Stimulated activated CD8-positive, alpha-beta memory T cell treated with anti-CD3 and anti-CD28 coated beads, Interleukin-15, amount 100 ng/mL, for 1 hour (primary cell): Measurements from ENCODE around the gene NRXN3.

Experiments
- DNase-seq: peaks from one replicate; pipeline ENCODE4 v3.0.0-alpha.2; 2020; ENCODE audit warnings: low read depth

Gene NRXN3

DNA sequence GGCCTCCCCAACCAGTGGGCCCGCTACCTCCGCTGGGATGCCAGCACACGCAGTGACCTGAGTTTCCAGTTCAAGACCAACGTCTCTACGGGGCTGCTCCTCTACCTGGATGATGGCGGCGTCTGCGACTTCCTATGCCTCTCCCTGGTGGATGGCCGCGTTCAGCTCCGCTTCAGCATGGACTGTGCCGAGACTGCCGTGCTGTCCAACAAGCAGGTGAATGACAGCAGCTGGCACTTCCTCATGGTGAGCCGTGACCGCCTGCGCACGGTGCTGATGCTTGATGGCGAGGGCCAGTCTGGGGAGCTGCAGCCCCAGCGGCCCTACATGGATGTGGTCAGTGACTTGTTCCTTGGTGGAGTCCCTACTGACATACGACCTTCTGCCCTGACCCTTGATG lies 73.0 kb downstream of the NRXN3 start:
- no peak for DNase-seq

DNA sequence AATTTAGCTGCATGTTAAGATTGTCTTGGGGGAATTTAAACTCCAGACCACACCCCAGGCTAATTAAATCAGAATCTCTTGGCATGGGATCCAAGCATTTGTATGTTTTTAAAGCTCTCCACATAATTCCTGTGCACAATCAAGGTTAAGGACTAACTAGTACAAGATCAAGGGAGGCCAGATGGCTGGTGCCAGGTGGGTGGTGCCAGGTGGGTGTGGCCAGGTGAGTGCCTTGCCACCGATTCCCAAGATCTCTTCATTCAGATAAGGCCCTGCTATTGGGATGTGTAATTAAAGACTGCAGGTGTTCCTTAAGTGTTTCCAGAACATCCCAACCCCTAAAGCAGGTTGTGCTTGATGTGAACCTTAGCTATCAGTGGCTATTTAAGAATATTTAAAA lies 75.1 kb downstream of the NRXN3 start:
- no peak for DNase-seq

DNA sequence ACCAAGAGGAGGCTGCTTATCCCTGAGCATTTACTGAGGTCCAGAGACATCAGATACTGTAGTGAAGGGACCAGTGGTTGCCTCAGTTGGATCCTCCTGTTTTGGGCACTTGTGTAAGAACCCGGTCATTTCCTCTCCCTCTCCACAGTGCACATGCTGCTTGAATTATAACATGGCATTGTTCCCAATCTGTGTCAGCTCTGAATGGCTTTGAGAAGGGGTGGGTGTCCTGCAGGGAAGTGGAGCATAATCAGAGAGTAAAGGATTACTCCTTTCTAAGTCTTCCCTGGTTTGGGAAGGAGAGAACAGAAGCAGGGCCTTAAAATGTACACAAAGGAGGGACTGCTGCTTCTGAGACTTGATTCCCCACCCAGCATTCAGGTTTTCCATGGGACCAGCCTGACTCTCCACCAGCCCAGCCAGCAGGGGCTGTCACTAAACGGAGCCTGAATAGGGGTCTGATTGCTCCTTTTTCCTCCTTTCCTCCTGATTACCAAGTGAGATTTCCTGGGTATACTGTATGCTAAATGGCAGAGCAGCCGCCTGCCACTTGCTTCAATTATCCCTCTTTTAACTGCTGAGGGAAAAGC lies 78.4 kb downstream of the NRXN3 start:
- no peak for DNase-seq

DNA sequence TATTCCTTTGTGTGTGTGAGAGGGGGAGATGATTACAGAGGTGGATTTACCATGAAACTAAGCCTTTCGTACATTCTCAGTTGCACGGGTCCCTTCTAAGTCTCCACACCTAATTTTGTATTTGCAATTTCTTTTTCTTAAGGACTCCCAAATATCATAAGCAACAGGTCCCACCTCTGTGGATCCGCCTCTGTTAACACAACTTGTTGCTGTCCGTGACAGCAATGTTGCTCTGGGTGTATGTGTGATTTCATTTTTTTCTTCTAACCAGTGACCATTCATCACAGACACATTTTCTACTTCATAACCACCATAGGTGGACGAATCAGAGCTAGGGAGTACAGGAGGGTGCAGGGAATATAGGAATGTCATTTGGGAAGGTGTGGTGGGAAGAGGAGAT lies 81.1 kb downstream of the NRXN3 start:
- DNase-seq, result no peak

DNA sequence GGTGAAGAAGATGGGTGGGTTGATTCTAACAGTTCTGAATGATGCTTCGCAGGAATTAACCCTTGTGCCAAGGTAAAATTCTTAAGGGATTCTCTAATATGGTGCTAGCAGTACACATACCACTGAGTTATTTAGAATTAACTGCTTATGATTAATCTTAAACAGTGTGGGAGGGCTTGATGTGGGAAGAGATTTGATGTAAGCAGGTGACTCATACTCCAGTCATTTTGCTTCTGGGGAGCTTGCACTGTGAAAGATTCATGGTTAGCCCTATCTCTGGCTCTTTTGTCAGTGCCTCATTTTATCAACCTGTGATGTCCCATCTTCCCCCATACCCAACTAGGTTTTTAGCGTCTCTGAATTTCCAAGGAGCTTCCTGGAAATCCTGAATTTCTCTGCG lies 83.8 kb downstream of the NRXN3 start:
- DNase-seq, result no peak

DNA sequence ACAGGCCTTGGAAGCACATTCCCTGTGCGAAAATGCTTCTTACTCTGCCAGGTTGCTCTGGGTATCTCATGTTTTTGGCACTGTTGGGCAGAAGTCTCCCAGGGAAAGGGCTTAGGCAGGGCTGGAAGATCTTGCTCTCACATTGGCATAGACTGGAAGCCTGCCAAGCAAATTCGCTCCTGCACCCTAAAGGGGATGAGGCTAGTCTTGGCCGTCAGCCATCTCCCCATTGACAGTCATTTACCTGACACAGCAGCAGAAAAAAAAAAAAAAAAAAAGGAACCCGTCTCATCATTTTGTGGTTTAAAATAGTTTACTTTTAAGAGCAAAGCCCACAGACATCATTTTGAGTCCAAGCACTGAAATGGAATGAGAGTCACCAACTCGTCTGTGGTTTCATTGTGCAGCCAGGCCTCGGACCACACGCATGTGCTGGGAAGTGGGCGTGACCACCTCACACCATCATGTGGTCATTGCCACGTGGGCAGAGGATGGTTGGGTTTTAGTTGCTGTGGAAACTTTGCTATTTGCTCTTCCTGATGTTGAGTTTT lies 84.8 kb downstream of the NRXN3 start:
- DNase-seq, result no peak

DNA sequence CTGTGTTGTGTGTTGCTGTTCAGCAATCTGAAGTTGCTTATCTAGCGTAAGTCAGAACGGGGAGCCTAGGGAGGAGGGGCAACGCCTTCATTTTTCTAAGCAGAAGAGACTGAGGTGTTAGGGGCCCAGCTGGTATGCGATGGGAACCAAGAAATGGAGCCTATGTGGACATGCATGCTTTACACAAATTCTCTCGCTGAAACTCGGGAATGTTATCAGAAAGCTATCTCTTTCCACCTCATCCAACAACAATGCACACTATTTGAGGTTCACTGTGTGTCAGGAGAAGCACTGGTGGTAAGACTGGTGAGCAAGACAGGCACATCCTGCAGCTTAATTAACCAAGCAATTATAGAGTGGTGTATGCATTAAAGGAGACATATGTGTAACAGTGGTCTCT lies 89.7 kb downstream of the NRXN3 start:
- DNase-seq, result no peak

DNA sequence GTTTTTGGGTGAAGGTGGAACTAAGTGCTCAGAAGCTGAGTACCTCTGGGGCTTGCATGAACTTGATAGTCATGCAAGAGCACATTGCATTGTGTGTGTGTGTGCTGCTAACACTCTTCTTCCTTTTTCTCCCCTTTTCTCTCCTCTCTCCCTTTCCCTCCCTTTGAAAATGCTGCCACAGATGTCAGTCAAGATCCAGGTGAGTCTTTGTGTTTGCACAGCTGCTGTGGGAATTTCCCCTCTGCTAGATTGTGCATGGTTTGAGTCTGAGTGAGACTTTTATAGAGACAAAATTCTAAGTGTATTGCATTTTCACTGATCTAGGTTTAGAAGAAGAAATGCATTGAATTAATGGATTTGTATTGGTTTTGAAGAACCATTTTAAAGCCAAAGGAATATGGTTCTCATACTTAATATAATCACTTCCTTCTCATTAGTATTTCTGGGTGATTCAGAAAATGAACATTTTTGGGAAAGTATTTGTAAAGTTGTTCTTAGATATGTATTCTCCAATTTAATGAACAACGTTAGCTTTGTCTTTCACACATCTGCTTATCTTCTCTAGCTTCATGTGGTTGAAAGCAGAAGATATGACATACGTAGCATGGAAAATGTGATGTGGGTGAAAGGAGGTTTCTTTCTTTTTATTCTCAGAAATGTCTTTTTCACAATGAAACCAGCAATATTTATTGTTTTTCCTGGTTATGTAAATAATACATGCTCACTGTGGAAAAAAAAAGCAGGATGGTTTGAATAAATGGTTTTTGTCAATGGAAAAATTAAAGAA lies 108.5 kb downstream of the NRXN3 start:
- no peak for DNase-seq

DNA sequence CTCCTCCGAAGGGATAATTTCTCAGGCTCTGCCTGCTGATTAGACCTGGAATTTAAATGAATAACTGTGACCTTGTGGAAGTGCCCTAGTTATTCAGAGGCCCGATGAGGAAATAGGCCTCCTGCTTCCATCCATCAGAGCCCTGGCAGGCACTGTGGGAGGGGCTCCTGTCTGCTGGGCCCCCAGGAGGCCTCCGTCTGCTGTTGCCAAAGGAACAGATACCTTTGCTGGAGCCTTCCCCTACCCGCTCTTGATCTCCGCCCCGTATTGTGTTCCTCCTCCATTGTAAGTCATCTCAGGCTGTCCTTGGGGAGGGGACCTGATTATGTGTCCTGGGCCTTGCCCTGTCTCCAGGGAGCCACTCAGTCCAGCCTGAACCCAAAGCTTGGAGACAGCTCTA lies 112.3 kb downstream of the NRXN3 start:
- DNase-seq, result no peak

DNA sequence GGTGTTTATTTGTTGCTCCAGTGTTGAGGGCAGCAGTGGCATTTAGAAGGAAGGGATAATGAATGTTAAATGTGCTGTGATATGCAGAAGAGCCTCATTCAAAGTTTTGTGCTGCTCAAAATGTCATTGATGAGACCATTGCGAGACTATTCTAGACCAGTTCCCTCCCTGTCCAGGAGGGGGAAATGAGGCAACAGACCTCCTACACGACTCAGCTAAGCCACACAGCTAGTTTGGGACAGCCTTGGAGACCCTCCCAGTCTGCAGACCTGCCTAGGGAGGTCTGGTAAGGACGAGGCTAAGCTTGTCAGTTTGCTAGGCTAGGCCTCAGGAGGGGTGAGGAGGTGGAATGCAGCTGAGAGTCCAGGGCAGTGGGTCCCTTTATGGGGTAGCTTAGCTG lies 116.0 kb downstream of the NRXN3 start:
- DNase-seq, result no peak

DNA sequence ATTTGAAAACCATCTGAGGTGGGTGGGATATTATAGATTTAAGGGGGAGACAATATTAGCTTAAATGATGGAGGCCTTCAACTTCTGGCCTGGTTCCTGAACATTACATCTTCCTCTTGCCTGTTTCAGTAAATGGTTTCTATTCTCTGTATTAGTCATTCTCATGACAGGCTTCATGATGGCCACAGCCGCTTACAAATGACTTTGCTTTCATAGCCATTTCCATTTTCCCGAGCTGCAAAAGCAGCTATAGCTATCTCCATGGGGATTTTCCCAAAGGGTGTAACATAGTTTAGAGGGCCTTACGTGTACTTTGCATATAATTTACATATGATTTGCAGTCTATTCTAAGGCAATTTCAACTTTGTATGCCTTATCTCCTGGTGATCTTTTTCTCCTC lies 121.8 kb downstream of the NRXN3 start:
- DNase-seq, result no peak

DNA sequence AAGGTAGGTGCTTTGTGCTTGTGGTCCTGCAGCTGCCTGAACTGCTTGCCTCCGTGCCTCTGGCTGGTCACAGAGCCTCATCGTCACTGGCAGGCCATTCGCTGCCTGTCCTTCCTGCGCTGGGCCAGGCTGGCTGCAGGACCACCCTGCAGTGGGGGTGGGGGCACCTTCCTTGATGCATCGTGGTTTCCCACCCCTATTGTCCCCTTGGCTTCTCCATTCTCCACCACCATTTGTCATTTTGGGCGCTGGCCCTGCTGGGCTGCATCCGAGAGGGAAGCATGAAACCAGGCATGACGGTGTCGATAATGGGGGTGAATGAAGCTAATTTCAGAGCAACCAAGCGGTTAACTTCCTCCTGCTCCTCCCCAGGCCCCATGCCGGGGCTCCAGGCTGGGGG lies 127.7 kb downstream of the NRXN3 start:
- no peak for DNase-seq

DNA sequence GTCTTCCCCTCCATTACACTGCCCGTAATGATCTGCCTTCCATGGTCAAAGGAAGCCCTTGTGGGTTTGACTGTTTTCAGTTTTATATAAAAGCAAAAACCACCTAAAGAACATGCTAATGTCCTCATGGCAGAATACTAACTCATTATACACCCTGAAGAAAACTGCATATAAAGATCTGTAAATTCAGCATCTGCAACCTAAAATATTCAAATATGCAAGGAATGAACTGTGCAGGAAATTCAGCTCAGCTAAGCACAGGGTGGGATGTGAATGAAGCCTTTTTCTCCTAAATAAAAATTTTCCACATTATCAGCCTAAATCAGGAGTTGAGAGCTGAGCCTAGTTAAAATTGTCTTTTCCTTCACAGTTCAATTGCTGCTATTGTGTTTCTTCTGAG lies 128.1 kb downstream of the NRXN3 start:
- no peak for DNase-seq

DNA sequence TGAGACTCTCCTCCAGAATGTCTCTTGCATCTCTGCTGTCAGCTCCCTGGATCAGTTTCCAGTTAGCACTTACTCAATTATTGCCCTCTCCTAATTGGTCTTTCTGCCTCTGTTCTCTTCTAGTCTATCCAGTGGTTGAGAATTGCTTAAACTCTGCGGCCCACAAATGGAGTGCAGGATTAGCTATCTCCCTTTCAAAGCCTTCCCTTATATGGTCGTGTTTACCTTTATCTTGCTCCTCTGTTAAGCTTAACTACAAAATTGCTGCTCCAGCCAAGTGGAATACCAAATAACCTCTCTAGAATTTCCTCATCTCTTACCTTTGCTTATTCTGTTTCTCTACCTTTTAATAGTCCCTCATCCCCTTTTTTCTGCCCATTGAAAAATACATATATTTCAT lies 132.7 kb downstream of the NRXN3 start:
- DNase-seq, result no peak

DNA sequence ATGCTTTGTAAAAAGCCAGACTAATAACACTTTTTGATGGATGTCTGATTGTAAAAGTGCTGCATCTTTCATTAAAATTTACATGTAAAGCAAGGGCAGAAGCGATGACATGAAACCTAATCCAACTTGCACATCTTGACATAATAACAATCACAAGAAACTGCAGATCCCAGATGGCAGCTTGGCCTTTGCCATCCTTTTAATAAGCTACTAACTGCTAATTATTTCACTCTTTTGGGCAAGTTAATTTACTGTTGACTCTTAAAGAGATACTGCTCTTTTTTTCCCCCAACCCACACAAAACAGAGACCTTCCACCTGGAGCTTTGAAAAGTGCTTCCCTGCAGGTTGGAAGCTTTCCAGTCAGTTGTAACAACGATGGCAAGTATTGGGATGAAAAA lies 137.5 kb downstream of the NRXN3 start:
- no peak for DNase-seq

DNA sequence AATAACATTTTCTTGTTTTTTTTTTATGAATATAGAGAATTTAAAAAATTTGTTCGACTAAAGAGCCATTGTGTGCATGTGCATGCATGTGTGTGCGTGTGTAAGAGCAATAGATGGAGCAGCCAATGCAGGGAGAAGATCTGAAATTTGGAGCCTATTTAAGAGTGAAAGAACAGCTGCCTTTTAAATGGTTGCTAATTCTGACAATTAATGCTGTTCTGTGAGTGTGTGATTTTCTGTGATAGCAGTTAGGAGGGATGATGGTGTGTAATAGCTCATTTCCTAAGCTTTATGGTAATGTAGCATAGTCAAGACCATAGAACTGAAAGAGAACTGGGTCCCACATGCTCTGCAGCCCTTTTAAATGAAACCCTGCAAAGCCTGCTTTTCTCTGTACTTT lies 137.9 kb downstream of the NRXN3 start:
- DNase-seq, result no peak

DNA sequence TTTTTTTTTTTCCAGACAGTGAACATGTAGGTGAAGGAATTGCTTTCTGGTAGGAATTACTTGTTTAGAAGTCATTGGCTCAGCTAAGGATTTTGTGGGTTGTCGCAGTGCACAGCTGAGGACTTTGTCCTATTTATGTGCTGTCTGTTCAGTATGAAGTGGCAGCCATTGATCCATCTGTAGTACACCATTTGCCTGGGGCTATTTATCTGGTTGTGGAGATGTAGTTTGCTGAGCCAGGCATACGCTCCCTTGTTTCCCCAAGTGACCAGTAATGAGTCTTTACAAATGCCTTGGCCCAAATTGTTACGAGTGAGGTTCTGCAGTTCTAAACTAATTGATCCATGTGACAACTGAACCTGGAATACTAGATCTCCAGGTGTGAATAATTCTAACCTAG lies 140.1 kb downstream of the NRXN3 start:
- no peak for DNase-seq

DNA sequence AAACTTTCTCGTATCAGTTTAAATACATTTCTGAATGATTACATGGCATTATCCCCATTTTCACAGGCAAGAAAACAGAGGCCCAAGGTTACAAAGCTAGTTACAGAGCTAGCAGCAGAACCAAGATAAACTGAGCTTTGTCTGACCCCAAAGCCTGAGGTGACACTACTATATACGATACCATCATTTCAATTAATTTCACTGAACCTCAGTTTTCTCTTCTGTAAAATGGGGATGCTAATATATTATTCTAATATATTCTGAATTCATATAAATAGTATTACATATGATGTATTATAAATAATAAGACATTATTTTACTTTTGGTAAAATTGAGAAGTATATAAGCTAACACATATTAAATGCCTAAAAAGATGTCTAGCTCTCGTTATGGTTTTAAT lies 143.3 kb downstream of the NRXN3 start:
- no peak for DNase-seq

DNA sequence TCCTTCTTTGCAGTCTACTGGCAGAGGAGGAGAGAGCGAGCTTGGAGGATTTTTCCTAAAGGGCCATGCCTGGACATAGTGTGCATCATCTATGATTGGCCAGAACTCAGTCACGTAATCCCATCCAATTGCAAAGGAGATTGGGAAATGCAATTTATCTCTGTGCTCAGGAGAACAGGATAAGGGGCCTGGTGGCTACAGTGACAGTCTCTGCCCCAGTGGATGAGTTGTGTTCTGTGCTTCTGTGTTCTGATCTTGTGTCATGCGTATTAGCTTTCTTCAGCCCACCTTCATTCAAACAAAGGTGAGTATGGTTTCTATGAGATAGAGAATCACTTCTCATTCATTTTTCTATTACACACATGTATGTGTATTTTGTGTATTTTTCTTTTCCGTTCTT lies 144.3 kb downstream of the NRXN3 start:
- no peak for DNase-seq

DNA sequence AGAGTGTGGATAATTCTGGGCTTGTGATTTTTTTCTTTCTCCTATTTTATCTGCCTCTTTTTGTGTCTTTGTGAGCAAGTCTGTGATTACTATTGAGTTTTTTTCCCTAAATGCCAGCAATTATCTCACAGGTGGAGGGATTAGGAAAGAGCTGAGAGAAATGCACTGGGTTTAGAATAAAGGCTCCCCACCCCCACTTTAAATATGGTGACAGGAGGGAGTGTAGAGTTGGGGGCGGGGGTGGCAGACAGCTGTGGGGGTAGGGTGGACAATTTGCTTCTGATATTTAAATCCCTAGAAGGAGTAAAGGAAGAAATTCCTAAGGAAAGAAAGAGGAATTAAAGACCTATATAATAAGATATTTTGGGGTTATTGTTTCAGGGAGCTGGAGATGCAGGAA lies 145.9 kb downstream of the NRXN3 start:
- no peak for DNase-seq

DNA sequence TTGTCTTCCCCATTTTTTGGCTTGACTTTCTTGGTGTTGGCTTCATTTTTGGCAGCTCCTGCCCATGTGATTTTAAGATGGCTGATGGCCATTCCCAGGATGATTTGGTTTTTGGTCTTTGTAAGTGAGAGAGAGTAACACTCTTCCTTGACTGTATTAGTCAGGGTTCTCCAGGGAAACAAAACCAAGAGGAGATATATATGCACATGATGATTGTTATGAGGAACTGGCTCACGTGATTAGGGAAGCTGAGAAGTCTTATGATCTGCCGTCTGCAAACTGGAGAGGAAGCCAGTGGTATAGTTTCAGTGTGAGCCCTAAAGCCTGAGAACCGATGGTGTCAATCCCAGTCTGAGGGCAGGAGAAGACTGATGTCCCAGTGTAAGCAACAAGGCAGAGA lies 146.6 kb downstream of the NRXN3 start:
- DNase-seq, result no peak

DNA sequence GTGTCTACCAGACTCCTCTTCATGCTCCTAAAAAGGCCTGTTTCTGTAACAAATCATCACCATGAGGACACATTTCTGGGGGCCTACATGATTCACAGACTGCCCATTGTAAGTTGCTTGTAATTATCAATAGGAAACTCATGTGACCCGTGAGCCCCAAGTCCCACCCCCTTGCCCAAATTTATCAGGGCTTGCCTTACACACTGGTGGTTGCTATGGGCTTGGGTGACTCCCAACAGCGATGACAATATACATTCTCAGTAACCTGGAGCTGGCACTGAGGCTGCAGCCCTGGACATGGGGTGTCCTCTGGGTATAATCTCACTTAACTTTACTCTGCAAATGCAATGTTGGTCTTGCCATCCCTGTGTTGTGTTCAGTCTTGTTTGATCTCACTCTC lies 149.2 kb downstream of the NRXN3 start:
- no peak for DNase-seq

DNA sequence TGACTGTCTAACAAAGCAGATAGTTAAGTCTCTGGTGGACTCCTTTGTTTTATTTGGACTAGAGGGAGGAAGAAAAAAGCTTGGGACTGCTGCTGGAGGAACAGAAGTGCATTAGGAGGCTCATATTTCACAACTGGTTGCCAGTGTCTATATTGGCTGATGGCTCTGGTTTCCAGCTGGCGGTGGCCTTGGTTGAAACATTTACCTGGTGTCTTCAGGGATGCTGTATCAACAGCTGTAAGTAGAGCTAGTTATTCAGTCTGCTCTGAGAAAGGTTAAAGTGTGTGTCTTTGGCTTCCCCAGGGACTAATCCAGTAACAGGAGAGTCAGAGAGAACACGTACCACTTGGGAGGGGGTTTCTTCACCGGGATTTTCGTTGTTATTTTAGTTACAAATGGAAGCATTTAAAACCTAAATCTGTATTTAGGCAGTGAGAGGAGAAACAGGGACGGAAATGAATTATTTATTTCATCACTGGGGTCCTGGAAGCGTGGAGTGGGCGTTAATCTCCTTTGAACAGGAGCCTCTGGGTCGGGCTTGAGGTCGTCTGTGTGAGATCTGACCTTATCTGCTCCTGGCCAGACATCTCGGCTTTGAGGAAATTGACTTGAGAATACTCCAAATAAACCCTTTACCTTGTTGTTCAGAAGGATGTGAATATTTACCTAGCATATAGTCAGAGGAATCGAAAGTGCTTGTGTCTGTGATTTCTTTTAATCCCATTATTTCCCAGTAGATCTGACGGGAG lies 149.9 kb downstream of the NRXN3 start:
- DNase-seq, result no peak
